Endothelial cell of umbilical vein (primary cell): Measurements from ENCODE around the gene SNRNP200. TPM values are rescaled to one million over a fixed set of nuclear protein-coding genes. Genes with fewer than 3 reads are reported as not detected.

Source experiments
- BruUV-seq: library from RNA; stranded (reverse); fragments of 400-500 nt; replicated peaks from 2 replicates; lab custom pipeline; 2021; lab: Mats Ljungman, UMichigan
- CTCF ChIA-PET: fragments of 300-600, 350-600 bp; sonication (Branson Sonifier 250); formaldehyde crosslinking; loops from one replicate; lab custom pipeline; 2021; ENCODE audit warnings: antibody characterized with exemption, inconsistent platforms; lab: Charles Lee
- POLR2A ChIA-PET: fragments of 300-600, 350-600 bp; sonication (Branson Sonifier 250); formaldehyde crosslinking; loops from one replicate; lab custom pipeline; 2021; ENCODE audit warnings: antibody characterized with exemption, inconsistent platforms; lab: Charles Lee
- DNase-seq: peaks from one replicate; pipeline ENCODE4 v3.0.0-alpha.2; 2011; ENCODE audit warnings: low read depth, low spot score
- FAIRE-seq: peaks from 2 replicates; lab custom pipeline; 2011; peaks lifted over from hg19 to GRCh38; lab: Jason Lieb, UNC
- H2AFZ ChIP-seq: 2 replicates; pipeline ENCODE4 v1.6.0; 2012; ENCODE audit warnings: low read depth, low read length, control low read depth, inconsistent platforms
- H3K27ac ChIP-seq: 2 replicates; pipeline ENCODE4 v1.5.1; 2011; ENCODE audit warnings: low read depth, mild to moderate bottlenecking, control low read depth, low read length, moderate library complexity; ENCODE audit not compliant: insufficient read depth
- H3K27me3 ChIP-seq, 2 experiments: 2 replicates each; pipeline versions ENCODE4 v1.6.0 to v1.6.1; 2011; ENCODE audit warnings: low read length in 2 of 2, mixed read lengths in 1 of 2; ENCODE audit not compliant: control insufficient read depth in 2 of 2, insufficient read depth in 2 of 2
- H3K36me3 ChIP-seq, 2 experiments: 2 replicates in 1 of 2; 3 replicates in 1 of 2; pipeline ENCODE4 v1.5.1; 2011; ENCODE audit warnings: low read length in 2 of 2, mild to moderate bottlenecking in 1 of 2, moderate library complexity in 1 of 2; ENCODE audit not compliant: control insufficient read depth in 2 of 2, insufficient read depth in 2 of 2; ENCODE audit errors: extremely low read depth in 1 of 2
- H3K4me1 ChIP-seq: 3 replicates; pipeline ENCODE4 v1.5.1; 2011; ENCODE audit warnings: mild to moderate bottlenecking, low read length; ENCODE audit not compliant: control insufficient read depth, insufficient read depth; ENCODE audit errors: extremely low read depth
- H3K4me2 ChIP-seq: 2 replicates; pipeline ENCODE4 v1.6.1; 2011; ENCODE audit warnings: low read length, control low read depth, mixed read lengths; ENCODE audit not compliant: insufficient read depth
- H3K4me3 ChIP-seq, 3 experiments: fragments of 200-600 bp in 1 of 3; sonication (generic), shearing (Covaris generic) in 1 of 3; replicated peaks in 1 of 3; 2 replicates each; pipeline ENCODE4 v1.5.1; 2011 to 2016; ENCODE audit warnings: control low read depth in 3 of 3, low read length in 3 of 3, mild to moderate bottlenecking in 2 of 3, inconsistent platforms in 1 of 3, low read depth in 1 of 3, moderate library complexity in 1 of 3; ENCODE audit not compliant: insufficient read depth in 1 of 3
- H3K79me2 ChIP-seq: 2 replicates; pipeline ENCODE4 v1.6.0; 2012; ENCODE audit warnings: low read length, inconsistent platforms; ENCODE audit not compliant: control insufficient read depth, insufficient read depth
- H3K9ac ChIP-seq: replicated peaks from 2 replicates; pipeline ENCODE3; 2011; ENCODE audit warnings: low read length, control low read depth; ENCODE audit not compliant: insufficient read depth; ENCODE audit errors: extremely low read depth
- H3K9me1 ChIP-seq: replicated peaks from 3 replicates; pipeline ENCODE4 v1.6.0; 2011; ENCODE audit warnings: mild to moderate bottlenecking, low read length; ENCODE audit not compliant: control insufficient read depth, insufficient read depth; ENCODE audit errors: extremely low read depth
- H3K9me3 ChIP-seq: replicated peaks from 2 replicates; pipeline ENCODE4 v1.5.1; 2012; ENCODE audit warnings: low read length, inconsistent platforms; ENCODE audit not compliant: control insufficient read depth, insufficient read depth
- H4K20me1 ChIP-seq: replicated peaks from 2 replicates; pipeline ENCODE3; 2011; ENCODE audit warnings: mild to moderate bottlenecking, low read length; ENCODE audit not compliant: control insufficient read depth, insufficient read depth; ENCODE audit errors: extremely low read depth
- EZH2 ChIP-seq: IDR thresholded peaks from 2 replicates; pipeline ENCODE4 v1.6.1; 2012; ENCODE audit warnings: borderline replicate concordance, low read depth, mild to moderate bottlenecking, moderate library complexity, low read length, inconsistent platforms; ENCODE audit not compliant: severe bottlenecking
- FOS ChIP-seq: IDR thresholded peaks from 2 replicates; pipeline ENCODE4 v1.6.1; 2011; ENCODE audit warnings: mild to moderate bottlenecking, low read length, moderate library complexity, borderline replicate concordance; ENCODE audit not compliant: insufficient read depth
- GATA2 ChIP-seq: IDR thresholded peaks from 2 replicates; pipeline ENCODE4 v1.7.0; 2011; ENCODE audit warnings: low read depth, mild to moderate bottlenecking, moderate library complexity, mixed read lengths, low read length; ENCODE audit not compliant: insufficient read length, insufficient read depth
- JUN ChIP-seq: IDR thresholded peaks from 2 replicates; pipeline ENCODE4 v1.6.1; 2011; ENCODE audit warnings: borderline replicate concordance, low read depth; ENCODE audit not compliant: insufficient read length, insufficient read depth
- MYC ChIP-seq: IDR thresholded peaks from one replicate; pipeline ENCODE4 v1.6.1; 2011; ENCODE audit warnings: mild to moderate bottlenecking, low read depth, low read length
- POLR2A ChIP-seq: IDR thresholded peaks from 2 replicates; pipeline ENCODE4 v1.6.1; 2012; ENCODE audit warnings: low read depth, mild to moderate bottlenecking, control low read depth, low read length
- POLR2AphosphoS5 ChIP-seq: IDR thresholded peaks from 2 replicates; pipeline ENCODE4 v1.6.1; 2012; ENCODE audit warnings: low read depth, mild to moderate bottlenecking, control low read depth, low read length, moderate library complexity; ENCODE audit not compliant: insufficient read depth
- dilution Hi-C: fragments of 300-500 bp; cut with MboI; formaldehyde crosslinking; loops from one replicate; pipeline ENCODE4 v1.15.0; 2019; ENCODE audit warnings: low sequenced_read_pairs; ENCODE audit not compliant: extremely low pct_ligation_motif_present
- intact Hi-C: fragments of 100-400 bp; cut with micrococcal nuclease; formaldehyde crosslinking; loops from one replicate; pipeline ENCODE4 v1.10.0; 2022
- polyA plus RNA-seq, 4 experiments: library from polyadenylated mRNA; depleted of rRNA in 3 of 4; stranded (reverse) in 3 of 4; unstranded in 1 of 4; fragments of >200 nt; gene quantifications; 2 replicates each; pipeline versions ENCODE4 v1.2.1 to v1.2.3, GENCODE V29; 2011 to 2012; ENCODE audit warnings: missing spikeins in 1 of 4
- total RNA-seq: library from RNA; stranded (reverse); gene quantifications from 2 replicates; pipeline ENCODE4 v1.2.3, GENCODE V29; 2021
- TF ChIP-seq, protein P1 (sequence below): IDR thresholded peaks from 2 replicates; pipeline ENCODE4 v1.6.1; 2011; ENCODE audit not compliant: insufficient read depth, insufficient read length
- TF ChIP-seq, protein P2 (sequence below), 2 donors: IDR thresholded peaks; 1 replicate in 1 of 2; 2 replicates in 1 of 2; pipeline ENCODE4 v1.5.1; 2011; ENCODE audit warnings: low read length in 2 of 2, mild to moderate bottlenecking in 2 of 2, moderate library complexity in 2 of 2, control low read depth in 1 of 2, inconsistent platforms in 1 of 2, low read depth in 1 of 2; ENCODE audit not compliant: insufficient read depth in 1 of 2; ENCODE audit errors: extremely low read depth in 1 of 2

The SNRNP200 gene
- total and polyA plus RNA-seq, 2 donors (not counting 3 experiments of a cell fraction or from before 2014, with no cell fraction given): 124 to 155 TPM

DNA sequence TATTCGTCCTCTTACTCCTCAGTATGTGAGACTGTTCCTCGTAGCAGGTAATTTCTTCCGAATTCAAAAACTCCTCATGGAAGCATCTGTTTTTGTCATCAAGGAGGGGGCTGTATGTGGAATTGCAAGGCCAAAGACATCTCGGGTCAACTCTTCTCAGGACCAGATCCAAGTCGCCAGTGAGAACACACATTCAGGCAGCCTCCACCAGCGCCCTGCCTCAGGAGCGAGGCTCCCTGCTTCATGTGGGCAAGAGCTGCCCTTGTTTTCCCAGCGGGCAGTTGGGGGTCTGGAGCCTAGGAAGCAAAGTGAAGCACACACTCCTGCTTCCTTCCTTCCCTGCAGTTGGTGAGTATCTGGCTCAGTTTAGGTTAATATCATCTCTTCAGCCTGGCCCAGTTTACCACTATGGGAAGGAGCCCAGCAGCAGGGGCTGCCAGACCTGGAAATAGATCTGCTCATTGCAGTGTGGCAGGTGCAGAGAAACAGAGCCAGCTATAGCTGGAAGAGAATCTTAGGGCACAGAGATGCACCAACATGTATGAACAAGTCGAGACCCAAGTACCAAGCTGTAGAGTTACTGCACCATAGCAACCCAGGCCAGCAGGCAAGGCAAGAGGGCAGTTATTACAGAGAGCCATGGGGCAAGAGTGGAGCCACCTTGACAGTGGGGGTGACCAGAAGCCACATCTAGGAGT is 64.9 kb downstream of the SNRNP200 start:
- Histone ChIP-seq H3K4me1 (peaks cover 16% of the 10 kb centered on the region), H3K4me3 (no peak overlapping the region), H4K20me1 (no peaks in the 10 kb centered on the region), H3K79me2 (no peaks in the 10 kb centered on the region), H3K9me3 (no peaks in the 10 kb centered on the region), H3K4me2 (no peak overlapping the region), H3K27ac (no peak overlapping the region), H3K36me3 (no peaks in the 10 kb centered on the region), H3K9me1 (no peaks in the 10 kb centered on the region), H3K9ac (no peak overlapping the region), H3K27me3 (no peaks in the 10 kb centered on the region), H2AFZ (no peak overlapping the region)
- FAIRE-seq (no peak), DNase-seq (no peak)
- ChIA-PET POLR2A (interaction anchor here (0.6 kb wide), 1 partner anchor 84 kb away, joined by 6 read pairs; no protein-coding TSS in a partner anchor), CTCF (interaction anchor here (1.2 to 1.6 kb wide), 4 partner anchors 20 to 26 kb away, joined by 3 to 10 read pairs (median 4); partner anchors contain the start of gene CIAO1)
- intact Hi-C loops (no loop called here), dilution Hi-C loops (no loop called here)
- no TSS peak for BruUV-seq
- TF ChIP-seq POLR2AphosphoS5: no peak
- TF ChIP-seq POLR2A: no peak
- TF ChIP-seq JUN: no peak
- TF ChIP-seq MYC: no peak
- no peak for TF ChIP-seq EZH2

DNA sequence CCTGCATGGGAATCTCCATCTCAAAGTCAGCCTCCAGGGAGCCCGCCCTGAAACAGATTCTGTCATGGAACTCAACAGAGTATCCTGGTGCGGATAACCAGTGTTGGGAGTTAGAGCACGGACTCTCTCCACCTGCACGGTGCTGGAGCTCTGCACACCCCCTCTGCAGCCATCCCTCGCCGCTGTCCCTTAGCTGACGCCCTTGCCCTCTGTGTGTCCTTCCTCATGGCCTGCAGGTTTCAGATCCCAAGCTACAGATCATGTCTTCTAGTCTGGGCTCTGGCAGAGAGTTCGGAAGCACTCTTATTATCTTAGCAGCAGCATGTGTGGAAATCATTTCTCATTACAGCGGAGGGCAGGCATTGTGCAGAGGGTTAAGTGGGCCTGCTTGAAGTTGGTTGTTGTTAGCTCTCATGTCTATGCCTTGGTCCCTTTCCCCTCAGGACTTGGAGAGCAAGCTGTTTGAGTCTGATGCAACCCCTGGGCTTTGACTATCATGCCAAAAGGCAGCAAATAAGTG is 65.5 kb downstream of the SNRNP200 start:
- no peaks in the 10 kb centered on the region for H3K27me3 ChIP-seq
- CTCF ChIA-PET: interaction anchor here (0.9 to 1.2 kb wide), 2 partner anchors 12 to 123 kb away, joined by 3 read pairs; no protein-coding TSS in a partner anchor
- peaks cover 13% of the 10 kb centered on the region for H3K4me1 ChIP-seq
- dilution Hi-C loops (no loop called here), intact Hi-C loops (no loop called here)
- FAIRE-seq (no peak), DNase-seq (no peak)
- H3K9ac ChIP-seq: no peak overlapping the region
- H2AFZ ChIP-seq: no peak overlapping the region
- BruUV-seq: no TSS peak
- H3K36me3 ChIP-seq: no peaks in the 10 kb centered on the region
- TF ChIP-seq GATA2 (no peak), FOS (no peak), POLR2AphosphoS5 (no peak), JUN (no peak), POLR2A (no peak), MYC (no peak), EZH2 (no peak)
- TF ChIP-seq, protein P1, sequence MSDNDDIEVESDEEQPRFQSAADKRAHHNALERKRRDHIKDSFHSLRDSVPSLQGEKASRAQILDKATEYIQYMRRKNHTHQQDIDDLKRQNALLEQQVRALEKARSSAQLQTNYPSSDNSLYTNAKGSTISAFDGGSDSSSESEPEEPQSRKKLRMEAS: no peak
- TF ChIP-seq, protein P2, sequence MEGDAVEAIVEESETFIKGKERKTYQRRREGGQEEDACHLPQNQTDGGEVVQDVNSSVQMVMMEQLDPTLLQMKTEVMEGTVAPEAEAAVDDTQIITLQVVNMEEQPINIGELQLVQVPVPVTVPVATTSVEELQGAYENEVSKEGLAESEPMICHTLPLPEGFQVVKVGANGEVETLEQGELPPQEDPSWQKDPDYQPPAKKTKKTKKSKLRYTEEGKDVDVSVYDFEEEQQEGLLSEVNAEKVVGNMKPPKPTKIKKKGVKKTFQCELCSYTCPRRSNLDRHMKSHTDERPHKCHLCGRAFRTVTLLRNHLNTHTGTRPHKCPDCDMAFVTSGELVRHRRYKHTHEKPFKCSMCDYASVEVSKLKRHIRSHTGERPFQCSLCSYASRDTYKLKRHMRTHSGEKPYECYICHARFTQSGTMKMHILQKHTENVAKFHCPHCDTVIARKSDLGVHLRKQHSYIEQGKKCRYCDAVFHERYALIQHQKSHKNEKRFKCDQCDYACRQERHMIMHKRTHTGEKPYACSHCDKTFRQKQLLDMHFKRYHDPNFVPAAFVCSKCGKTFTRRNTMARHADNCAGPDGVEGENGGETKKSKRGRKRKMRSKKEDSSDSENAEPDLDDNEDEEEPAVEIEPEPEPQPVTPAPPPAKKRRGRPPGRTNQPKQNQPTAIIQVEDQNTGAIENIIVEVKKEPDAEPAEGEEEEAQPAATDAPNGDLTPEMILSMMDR (IDR thresholded peaks at IDR 0.05; ENCODE audit: extremely low read depth in 1 of 2, insufficient read depth in 1 of 2, low read depth in 1 of 2, low read length in 2 of 2): no peak
- H3K4me3 ChIP-seq: no peak overlapping the region
- POLR2A ChIA-PET: no interaction called here
- no peak overlapping the region for H3K4me2 ChIP-seq
- H3K9me3 ChIP-seq: no peaks in the 10 kb centered on the region
- no peaks in the 10 kb centered on the region for H3K9me1 ChIP-seq
- H3K27ac ChIP-seq: no peak overlapping the region
- H4K20me1 ChIP-seq: no peaks in the 10 kb centered on the region
- no peaks in the 10 kb centered on the region for H3K79me2 ChIP-seq
